OCI-LY1 (cell line): ENCODE results near the gene TNFRSF14.
"Not testable (repeated sequence)": the region's sequence is repeated elsewhere in the genome, so short reads cannot be mapped to it uniquely, and the experiment has no call there.

Experiments used
- CTCF ChIP-seq: fragments of 200-600 bp; sonication (generic), shearing (Covaris generic); IDR thresholded peaks from 2 replicates; pipeline ENCODE4 v1.5.1; 2017; ENCODE audit warnings: mild to moderate bottlenecking, antibody characterized with exemption, low read length, moderate library complexity, mixed read lengths
- EZH2 ChIP-seq: fragments of 200-600 bp; sonication (generic), shearing (Covaris generic); IDR thresholded peaks from 2 replicates; pipeline ENCODE4 v1.8.0; 2017; ENCODE audit warnings: borderline replicate concordance, mixed run types, mild to moderate bottlenecking, antibody characterized with exemption, low read length, moderate library complexity, mixed read lengths

- not testable (repeated sequence) for TF ChIP-seq CTCF, EZH2
Measured at GRCh38 chr1:2549367-2550029, 6.7 kb upstream of the TNFRSF14 start.
